CD14-positive monocyte (primary cell): ENCODE measurements around the gene P2RX3. TPM values are rescaled to one million over a fixed set of nuclear protein-coding genes. Genes with fewer than 3 reads are reported as not detected.
A peak's percentile ranks its signal among the peaks of the same experiment; 100 is the strongest.

Experiments
- DNase-seq, 3 donors: peaks; one replicate each; pipeline ENCODE4 v3.0.0-alpha.2; 2011 to 2022
- H2AFZ ChIP-seq: 2 replicates; pipeline ENCODE4 v1.6.0; 2012; ENCODE audit warnings: mild to moderate bottlenecking, low read depth, low read length, inconsistent platforms; ENCODE audit not compliant: insufficient read depth, poor library complexity, severe bottlenecking
- H3K27ac ChIP-seq, 2 donors: 1 replicate in 1 of 2; 2 replicates in 1 of 2; pipeline ENCODE4 v1.5.1; 2012 to 2013; ENCODE audit warnings: low read length in 2 of 2, control low read depth in 1 of 2, inconsistent platforms in 1 of 2, low read depth in 1 of 2, mild to moderate bottlenecking in 1 of 2
- H3K27me3 ChIP-seq, 2 donors: one replicate each; pipeline versions ENCODE4 v1.6.0 to v1.6.1; 2011 to 2013; ENCODE audit warnings: low read length in 2 of 2; ENCODE audit not compliant: control insufficient read depth in 2 of 2, insufficient read depth in 2 of 2
- H3K36me3 ChIP-seq, 2 donors: replicated peaks in 1 of 2; 1 replicate in 1 of 2; 2 replicates in 1 of 2; pipeline versions ENCODE4 v1.5.1 to v1.6.1; 2012 to 2013; ENCODE audit warnings: low read length in 2 of 2, control low read depth in 1 of 2, inconsistent platforms in 1 of 2, mild to moderate bottlenecking in 1 of 2; ENCODE audit not compliant: insufficient read depth in 2 of 2, control insufficient read depth in 1 of 2
- H3K4me1 ChIP-seq, 2 donors: 1 replicate in 1 of 2; 2 replicates in 1 of 2; pipeline versions ENCODE4 v1.5.1 to v1.6.1; 2012 to 2013; ENCODE audit warnings: low read length in 2 of 2, control low read depth in 1 of 2, inconsistent platforms in 1 of 2, mild to moderate bottlenecking in 1 of 2, moderate library complexity in 1 of 2; ENCODE audit not compliant: insufficient read depth in 2 of 2, control insufficient read depth in 1 of 2
- H3K4me2 ChIP-seq: replicated peaks from 2 replicates; pipeline ENCODE3; 2012; ENCODE audit warnings: low read length, moderate library complexity, mild to moderate bottlenecking; ENCODE audit not compliant: poor library complexity, severe bottlenecking; ENCODE audit errors: extremely low read depth
- H3K4me3 ChIP-seq, 3 experiments: fragments of 200-600 bp in 1 of 3; sonication (generic) in 1 of 3; replicated peaks in 1 of 3; 1 replicate in 2 of 3; 2 replicates in 1 of 3; pipeline ENCODE4 v1.5.1; 2011 to 2013; ENCODE audit warnings: low read length in 3 of 3, mild to moderate bottlenecking in 3 of 3, control low read depth in 2 of 3, low read depth in 2 of 3, inconsistent platforms in 1 of 3, moderate library complexity in 1 of 3
- H3K79me2 ChIP-seq: 2 replicates; pipeline ENCODE4 v1.6.0; 2012; ENCODE audit warnings: mild to moderate bottlenecking, control low read depth, inconsistent platforms, low read length, moderate library complexity; ENCODE audit not compliant: insufficient read depth
- H3K9ac ChIP-seq: 2 replicates; pipeline ENCODE4 v1.6.0; 2017; ENCODE audit warnings: low read length, mild to moderate bottlenecking; ENCODE audit not compliant: insufficient read depth, poor library complexity, severe bottlenecking
- H3K9me3 ChIP-seq, 2 donors: replicated peaks in 1 of 2; 1 replicate in 1 of 2; 2 replicates in 1 of 2; pipeline versions ENCODE4 v1.5.1 to v1.6.1; 2012 to 2013; ENCODE audit warnings: low read length in 2 of 2, control low read depth in 1 of 2; ENCODE audit not compliant: control insufficient read depth in 1 of 2, insufficient read depth in 1 of 2
- H4K20me1 ChIP-seq: 2 replicates; pipeline ENCODE4 v1.6.0; 2012; ENCODE audit warnings: mild to moderate bottlenecking, low read length, control low read depth, moderate library complexity; ENCODE audit not compliant: insufficient read depth
- H3K27ac Mint-ChIP-seq, 7 donors: one replicate each; pipeline ENCODE4 v1.8.0; 2020; ENCODE audit warnings: mild to moderate bottlenecking in 7 of 7, mixed read lengths in 7 of 7, moderate library complexity in 6 of 7, inconsistent platforms in 2 of 7
- H3K27me3 Mint-ChIP-seq, 3 donors: one replicate each; pipeline ENCODE4 v1.8.0; 2021 to 2022; ENCODE audit warnings: low read depth in 3 of 3, mild to moderate bottlenecking in 3 of 3, mixed read lengths in 3 of 3, moderate library complexity in 3 of 3, inconsistent platforms in 1 of 3
- H3K36me3 Mint-ChIP-seq, 2 donors: one replicate each; pipeline ENCODE4 v1.8.0; 2020; ENCODE audit warnings: mixed read lengths in 2 of 2, inconsistent platforms in 1 of 2, mild to moderate bottlenecking in 1 of 2
- H3K4me1 Mint-ChIP-seq: one replicate; pipeline ENCODE4 v1.8.0; 2020; ENCODE audit warnings: mild to moderate bottlenecking, mixed read lengths
- H3K4me3 Mint-ChIP-seq, 2 donors: one replicate each; pipeline ENCODE4 v1.8.0; 2020; ENCODE audit warnings: mild to moderate bottlenecking in 2 of 2, mixed read lengths in 2 of 2, moderate library complexity in 1 of 2
- H3K9me3 Mint-ChIP-seq, 7 donors: one replicate each; pipeline ENCODE4 v1.8.0; 2020 to 2022; ENCODE audit warnings: mixed read lengths in 7 of 7, mild to moderate bottlenecking in 6 of 7, moderate library complexity in 6 of 7, inconsistent platforms in 2 of 7
- WGBS: methylation state at CpG from one replicate; pipeline ENCODE4 v1.1.5; 2013; ENCODE audit warnings: missing lambda C conversion rate; ENCODE audit not compliant: insufficient coverage; 5-methylcytosine and 5-hydroxymethylcytosine counted together
- intact Hi-C, 2 donors: fragments of 100-400 bp; cut with micrococcal nuclease; formaldehyde crosslinking; loops; one replicate each; pipeline versions ENCODE4 v1.15.0 to v1.15.1; 2023
- polyA plus RNA-seq, 3 donors: library from polyadenylated mRNA; depleted of rRNA in 1 of 3; unstranded in 2 of 3; stranded (reverse) in 1 of 3; fragments of 300-500 nt in 2 of 3; fragments of >200 nt in 1 of 3; fragmentation: Illumina TruSeq in 2 of 3; gene quantifications; 1 replicate in 2 of 3; 2 replicates in 1 of 3; pipeline ENCODE4 v1.2.3, GENCODE V29; 2012 to 2021
- TF ChIP-seq, protein P1 (sequence below): fragments of 200-600 bp; IDR thresholded peaks from one replicate; pipeline ENCODE4 v1.8.0; 2022; ENCODE audit warnings: antibody characterized with exemption, mild to moderate bottlenecking

The P2RX3 gene
- polyA plus RNA-seq, 3 donors, result not detected

- Mint-ChIP-seq H3K4me1 (peaks cover 6% of the 10 kb centered on the region), H3K4me3 (no peak overlapping the region), H3K9me3 (peaks cover 0 to 5% (median 0%) of the 10 kb centered on the region in 7 donors), H3K36me3 (peaks cover 84 to 96% of the 10 kb centered on the region in 2 donors), H3K27me3 (peaks cover 0 to 3% (median 1%) of the 10 kb centered on the region in 3 donors), H3K27ac (peak overlapping the region in 4 of 7 donors; percentile 12 to 67 (median 38))
- H3K9ac ChIP-seq, result no peak overlapping the region
- no peaks in the 10 kb centered on the region for H3K27me3 ChIP-seq
- H2AFZ ChIP-seq, result no peak overlapping the region
- no peak overlapping the region for H3K4me2 ChIP-seq
- H3K4me1 ChIP-seq, result peaks cover 0 to 5% of the 10 kb centered on the region in 2 donors
- DNase-seq, result no peak
- no peak overlapping the region for H3K4me3 ChIP-seq
- WGBS, result 100% methylated on average over 2 of the region's 3 CpGs
- H4K20me1 ChIP-seq, result peaks cover 87% of the 10 kb centered on the region
- peak overlapping the region in 1 of 2 donors; percentile 12 for H3K27ac ChIP-seq
- H3K9me3 ChIP-seq, result no peaks in the 10 kb centered on the region
- intact Hi-C loops, result no loop called here
- peaks cover 73% of the 10 kb centered on the region for H3K79me2 ChIP-seq
- peaks cover 91 to 98% of the 10 kb centered on the region in 2 donors for H3K36me3 ChIP-seq
- TF ChIP-seq, protein P1, sequence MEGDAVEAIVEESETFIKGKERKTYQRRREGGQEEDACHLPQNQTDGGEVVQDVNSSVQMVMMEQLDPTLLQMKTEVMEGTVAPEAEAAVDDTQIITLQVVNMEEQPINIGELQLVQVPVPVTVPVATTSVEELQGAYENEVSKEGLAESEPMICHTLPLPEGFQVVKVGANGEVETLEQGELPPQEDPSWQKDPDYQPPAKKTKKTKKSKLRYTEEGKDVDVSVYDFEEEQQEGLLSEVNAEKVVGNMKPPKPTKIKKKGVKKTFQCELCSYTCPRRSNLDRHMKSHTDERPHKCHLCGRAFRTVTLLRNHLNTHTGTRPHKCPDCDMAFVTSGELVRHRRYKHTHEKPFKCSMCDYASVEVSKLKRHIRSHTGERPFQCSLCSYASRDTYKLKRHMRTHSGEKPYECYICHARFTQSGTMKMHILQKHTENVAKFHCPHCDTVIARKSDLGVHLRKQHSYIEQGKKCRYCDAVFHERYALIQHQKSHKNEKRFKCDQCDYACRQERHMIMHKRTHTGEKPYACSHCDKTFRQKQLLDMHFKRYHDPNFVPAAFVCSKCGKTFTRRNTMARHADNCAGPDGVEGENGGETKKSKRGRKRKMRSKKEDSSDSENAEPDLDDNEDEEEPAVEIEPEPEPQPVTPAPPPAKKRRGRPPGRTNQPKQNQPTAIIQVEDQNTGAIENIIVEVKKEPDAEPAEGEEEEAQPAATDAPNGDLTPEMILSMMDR, result no peak
Observed at GRCh38 chr11:57416436-57416835, 78.3 kb downstream of the P2RX3 start.

- H3K79me2 ChIP-seq, result peaks cover 79% of the 10 kb centered on the region
Observed at GRCh38 chr11:57417056-57417455, 78.9 kb downstream of the P2RX3 start.

More at GRCh38 chr11:57417056-57417455, 78.9 kb downstream of the P2RX3 start:
- Histone ChIP-seq H3K4me1 (peaks cover 0 to 5% of the 10 kb centered on the region in 2 donors), H3K9me3 (no peaks in the 10 kb centered on the region), H3K27ac (peak overlapping the region in 1 of 2 donors; percentile 12), H2AFZ (no peak overlapping the region), H4K20me1 (peaks cover 91% of the 10 kb centered on the region), H3K4me3 (no peak overlapping the region), H3K9ac (no peak overlapping the region), H3K4me2 (no peak overlapping the region), H3K36me3 (peaks cover 91 to 100% of the 10 kb centered on the region in 2 donors), H3K27me3 (no peaks in the 10 kb centered on the region)
- DNase-seq, result no peak
- Mint-ChIP-seq H3K4me3 (no peak overlapping the region), H3K27me3 (peaks cover 0 to 3% (median 1%) of the 10 kb centered on the region in 3 donors), H3K27ac (peak overlapping the region in 2 of 7 donors; percentile 6 to 43), H3K4me1 (peaks cover 6% of the 10 kb centered on the region), H3K36me3 (peaks cover 84 to 96% of the 10 kb centered on the region in 2 donors), H3K9me3 (peaks cover 0 to 4% (median 0%) of the 10 kb centered on the region in 7 donors)
- intact Hi-C loops, result no loop called here
- 95% methylated on average over 4 of the region's 4 CpGs for WGBS
- TF ChIP-seq, protein P1, result no peak
